CD14-positive monocyte (primary cell): ENCODE data around the gene ELOVL6. TPM values are rescaled to one million over a fixed set of nuclear protein-coding genes. Genes with fewer than 3 reads are reported as not detected.

Experiments used
- DNase-seq, 3 donors: peaks; one replicate each; pipeline ENCODE4 v3.0.0-alpha.2; 2011 to 2022
- H2AFZ ChIP-seq: 2 replicates; pipeline ENCODE4 v1.6.0; 2012; ENCODE audit warnings: mild to moderate bottlenecking, low read depth, low read length, inconsistent platforms; ENCODE audit not compliant: insufficient read depth, poor library complexity, severe bottlenecking
- H3K27ac ChIP-seq, 2 donors: 1 replicate in 1 of 2; 2 replicates in 1 of 2; pipeline ENCODE4 v1.5.1; 2012 to 2013; ENCODE audit warnings: low read length in 2 of 2, control low read depth in 1 of 2, inconsistent platforms in 1 of 2, low read depth in 1 of 2, mild to moderate bottlenecking in 1 of 2
- H3K27me3 ChIP-seq, 2 donors: one replicate each; pipeline versions ENCODE4 v1.6.0 to v1.6.1; 2011 to 2013; ENCODE audit warnings: low read length in 2 of 2; ENCODE audit not compliant: control insufficient read depth in 2 of 2, insufficient read depth in 2 of 2
- H3K36me3 ChIP-seq, 2 donors: replicated peaks in 1 of 2; 1 replicate in 1 of 2; 2 replicates in 1 of 2; pipeline versions ENCODE4 v1.5.1 to v1.6.1; 2012 to 2013; ENCODE audit warnings: low read length in 2 of 2, control low read depth in 1 of 2, inconsistent platforms in 1 of 2, mild to moderate bottlenecking in 1 of 2; ENCODE audit not compliant: insufficient read depth in 2 of 2, control insufficient read depth in 1 of 2
- H3K4me1 ChIP-seq, 2 donors: 1 replicate in 1 of 2; 2 replicates in 1 of 2; pipeline versions ENCODE4 v1.5.1 to v1.6.1; 2012 to 2013; ENCODE audit warnings: low read length in 2 of 2, control low read depth in 1 of 2, inconsistent platforms in 1 of 2, mild to moderate bottlenecking in 1 of 2, moderate library complexity in 1 of 2; ENCODE audit not compliant: insufficient read depth in 2 of 2, control insufficient read depth in 1 of 2
- H3K4me2 ChIP-seq: replicated peaks from 2 replicates; pipeline ENCODE3; 2012; ENCODE audit warnings: low read length, moderate library complexity, mild to moderate bottlenecking; ENCODE audit not compliant: poor library complexity, severe bottlenecking; ENCODE audit errors: extremely low read depth
- H3K4me3 ChIP-seq, 3 experiments: fragments of 200-600 bp in 1 of 3; sonication (generic) in 1 of 3; replicated peaks in 1 of 3; 1 replicate in 2 of 3; 2 replicates in 1 of 3; pipeline ENCODE4 v1.5.1; 2011 to 2013; ENCODE audit warnings: low read length in 3 of 3, mild to moderate bottlenecking in 3 of 3, control low read depth in 2 of 3, low read depth in 2 of 3, inconsistent platforms in 1 of 3, moderate library complexity in 1 of 3
- H3K79me2 ChIP-seq: 2 replicates; pipeline ENCODE4 v1.6.0; 2012; ENCODE audit warnings: mild to moderate bottlenecking, control low read depth, inconsistent platforms, low read length, moderate library complexity; ENCODE audit not compliant: insufficient read depth
- H3K9ac ChIP-seq: 2 replicates; pipeline ENCODE4 v1.6.0; 2017; ENCODE audit warnings: low read length, mild to moderate bottlenecking; ENCODE audit not compliant: insufficient read depth, poor library complexity, severe bottlenecking
- H3K9me3 ChIP-seq, 2 donors: replicated peaks in 1 of 2; 1 replicate in 1 of 2; 2 replicates in 1 of 2; pipeline versions ENCODE4 v1.5.1 to v1.6.1; 2012 to 2013; ENCODE audit warnings: low read length in 2 of 2, control low read depth in 1 of 2; ENCODE audit not compliant: control insufficient read depth in 1 of 2, insufficient read depth in 1 of 2
- H4K20me1 ChIP-seq: 2 replicates; pipeline ENCODE4 v1.6.0; 2012; ENCODE audit warnings: mild to moderate bottlenecking, low read length, control low read depth, moderate library complexity; ENCODE audit not compliant: insufficient read depth
- H3K27ac Mint-ChIP-seq, 7 donors: one replicate each; pipeline ENCODE4 v1.8.0; 2020; ENCODE audit warnings: mild to moderate bottlenecking in 7 of 7, mixed read lengths in 7 of 7, moderate library complexity in 6 of 7, inconsistent platforms in 2 of 7
- H3K27me3 Mint-ChIP-seq, 3 donors: one replicate each; pipeline ENCODE4 v1.8.0; 2021 to 2022; ENCODE audit warnings: low read depth in 3 of 3, mild to moderate bottlenecking in 3 of 3, mixed read lengths in 3 of 3, moderate library complexity in 3 of 3, inconsistent platforms in 1 of 3
- H3K36me3 Mint-ChIP-seq, 2 donors: one replicate each; pipeline ENCODE4 v1.8.0; 2020; ENCODE audit warnings: mixed read lengths in 2 of 2, inconsistent platforms in 1 of 2, mild to moderate bottlenecking in 1 of 2
- H3K4me1 Mint-ChIP-seq: one replicate; pipeline ENCODE4 v1.8.0; 2020; ENCODE audit warnings: mild to moderate bottlenecking, mixed read lengths
- H3K4me3 Mint-ChIP-seq, 2 donors: one replicate each; pipeline ENCODE4 v1.8.0; 2020; ENCODE audit warnings: mild to moderate bottlenecking in 2 of 2, mixed read lengths in 2 of 2, moderate library complexity in 1 of 2
- H3K9me3 Mint-ChIP-seq, 7 donors: one replicate each; pipeline ENCODE4 v1.8.0; 2020 to 2022; ENCODE audit warnings: mixed read lengths in 7 of 7, mild to moderate bottlenecking in 6 of 7, moderate library complexity in 6 of 7, inconsistent platforms in 2 of 7
- WGBS: methylation state at CpG from one replicate; pipeline ENCODE4 v1.1.5; 2013; ENCODE audit warnings: missing lambda C conversion rate; ENCODE audit not compliant: insufficient coverage; 5-methylcytosine and 5-hydroxymethylcytosine counted together
- intact Hi-C, 2 donors: fragments of 100-400 bp; cut with micrococcal nuclease; formaldehyde crosslinking; loops; one replicate each; pipeline versions ENCODE4 v1.15.0 to v1.15.1; 2023
- polyA plus RNA-seq, 3 donors: library from polyadenylated mRNA; depleted of rRNA in 1 of 3; unstranded in 2 of 3; stranded (reverse) in 1 of 3; fragments of 300-500 nt in 2 of 3; fragments of >200 nt in 1 of 3; fragmentation: Illumina TruSeq in 2 of 3; gene quantifications; 1 replicate in 2 of 3; 2 replicates in 1 of 3; pipeline ENCODE4 v1.2.3, GENCODE V29; 2012 to 2021
- TF ChIP-seq, protein P1 (sequence below): fragments of 200-600 bp; IDR thresholded peaks from one replicate; pipeline ENCODE4 v1.8.0; 2022; ENCODE audit warnings: antibody characterized with exemption, mild to moderate bottlenecking

ELOVL6 gene
- polyA plus RNA-seq, 3 donors, result 0.11 to 0.19 TPM; not detected in 1

DNA sequence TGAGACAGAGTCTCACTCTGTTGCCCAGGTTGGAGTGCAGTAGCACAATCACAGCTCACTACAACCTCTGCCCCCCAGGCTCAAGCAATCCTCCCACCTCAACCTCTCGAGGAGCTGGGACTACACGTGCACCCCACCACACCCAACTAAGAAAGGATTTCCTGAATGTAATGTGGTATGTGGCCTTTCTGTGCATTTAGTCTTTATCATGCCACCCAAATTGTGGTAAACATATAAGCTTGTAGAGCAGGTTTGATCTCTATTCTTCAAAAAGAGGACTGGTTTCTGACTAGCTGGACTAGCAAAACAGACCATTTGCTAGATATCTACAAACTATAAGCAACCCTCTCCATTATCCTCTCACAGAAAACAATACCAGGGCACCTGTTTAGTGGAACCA is 33.6 kb downstream of the ELOVL6 start:
- H3K9ac ChIP-seq, result no peak overlapping the region
- H3K4me3 Mint-ChIP-seq, result no peak overlapping the region
- no peak overlapping the region for H3K27ac ChIP-seq
- no peaks in the 10 kb centered on the region for H3K36me3 ChIP-seq
- TF ChIP-seq, protein P1, sequence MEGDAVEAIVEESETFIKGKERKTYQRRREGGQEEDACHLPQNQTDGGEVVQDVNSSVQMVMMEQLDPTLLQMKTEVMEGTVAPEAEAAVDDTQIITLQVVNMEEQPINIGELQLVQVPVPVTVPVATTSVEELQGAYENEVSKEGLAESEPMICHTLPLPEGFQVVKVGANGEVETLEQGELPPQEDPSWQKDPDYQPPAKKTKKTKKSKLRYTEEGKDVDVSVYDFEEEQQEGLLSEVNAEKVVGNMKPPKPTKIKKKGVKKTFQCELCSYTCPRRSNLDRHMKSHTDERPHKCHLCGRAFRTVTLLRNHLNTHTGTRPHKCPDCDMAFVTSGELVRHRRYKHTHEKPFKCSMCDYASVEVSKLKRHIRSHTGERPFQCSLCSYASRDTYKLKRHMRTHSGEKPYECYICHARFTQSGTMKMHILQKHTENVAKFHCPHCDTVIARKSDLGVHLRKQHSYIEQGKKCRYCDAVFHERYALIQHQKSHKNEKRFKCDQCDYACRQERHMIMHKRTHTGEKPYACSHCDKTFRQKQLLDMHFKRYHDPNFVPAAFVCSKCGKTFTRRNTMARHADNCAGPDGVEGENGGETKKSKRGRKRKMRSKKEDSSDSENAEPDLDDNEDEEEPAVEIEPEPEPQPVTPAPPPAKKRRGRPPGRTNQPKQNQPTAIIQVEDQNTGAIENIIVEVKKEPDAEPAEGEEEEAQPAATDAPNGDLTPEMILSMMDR, result no peak
- no peaks in the 10 kb centered on the region for H3K4me1 ChIP-seq
- no peaks in the 10 kb centered on the region for H3K27me3 ChIP-seq
- intact Hi-C loops, result no loop called here
- no peak overlapping the region for H2AFZ ChIP-seq
- no peak overlapping the region for H3K4me2 ChIP-seq
- H3K4me3 ChIP-seq, result no peak overlapping the region
- no peak for DNase-seq
- WGBS, result no CpG with 5 or more reads among the region's 2 CpGs
- no peaks in the 10 kb centered on the region for H4K20me1 ChIP-seq
- peaks cover 8% of the 10 kb centered on the region for H3K4me1 Mint-ChIP-seq
- H3K79me2 ChIP-seq, result no peaks in the 10 kb centered on the region
- H3K9me3 Mint-ChIP-seq, result no peaks in the 10 kb centered on the region
- H3K36me3 Mint-ChIP-seq, result no peaks in the 10 kb centered on the region
- H3K27me3 Mint-ChIP-seq, result no peaks in the 10 kb centered on the region
- H3K27ac Mint-ChIP-seq, result no peak overlapping the region
- no peaks in the 10 kb centered on the region for H3K9me3 ChIP-seq

DNA sequence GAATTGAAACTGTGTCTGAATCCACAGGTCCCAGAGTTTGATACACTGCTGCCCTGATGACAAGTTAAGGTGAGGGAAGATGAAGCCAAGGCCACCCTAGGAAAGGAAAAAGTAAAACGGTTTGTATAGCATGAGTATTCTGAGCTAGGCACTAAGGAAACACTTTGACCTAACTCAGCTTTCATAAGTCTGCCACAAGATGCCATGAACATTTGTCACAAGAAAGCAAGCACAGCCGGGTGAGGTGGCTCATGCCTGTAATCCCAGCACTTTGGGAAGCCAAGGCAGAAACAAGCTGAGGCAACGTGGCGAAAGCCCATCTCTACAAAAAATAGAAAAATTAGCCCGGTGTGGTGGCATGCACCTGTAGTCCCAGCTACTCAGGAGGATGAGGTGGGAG is 34.2 kb downstream of the ELOVL6 start:
- TF ChIP-seq, protein P1, result no peak
- Histone ChIP-seq H3K27ac (no peak overlapping the region), H3K27me3 (no peaks in the 10 kb centered on the region), H3K4me1 (no peaks in the 10 kb centered on the region), H3K36me3 (no peaks in the 10 kb centered on the region), H4K20me1 (no peaks in the 10 kb centered on the region), H3K9me3 (no peaks in the 10 kb centered on the region), H3K4me2 (no peak overlapping the region), H3K79me2 (no peaks in the 10 kb centered on the region), H3K4me3 (no peak overlapping the region), H2AFZ (no peak overlapping the region), H3K9ac (no peak overlapping the region)
- no peaks in the 10 kb centered on the region for H3K9me3 Mint-ChIP-seq
- no peak overlapping the region for H3K4me3 Mint-ChIP-seq
- intact Hi-C loops, result no loop called here
- no peak overlapping the region for H3K27ac Mint-ChIP-seq
- DNase-seq, result no peak
- H3K4me1 Mint-ChIP-seq, result peaks cover 8% of the 10 kb centered on the region
- H3K27me3 Mint-ChIP-seq, result no peaks in the 10 kb centered on the region
- H3K36me3 Mint-ChIP-seq, result no peaks in the 10 kb centered on the region
- WGBS, result 100% methylated on average over 2 of the region's 5 CpGs
